Vagina (tissue), 2 donors: Measurements from ENCODE around the gene SLC22A23.

Experiments used
- CTCF ChIP-seq, 3 experiments: fragments of 450-650 bp in 2 of 3; fragments of 200-600 bp in 1 of 3; sonication (generic) in 1 of 3; IDR thresholded peaks; one replicate each; pipeline ENCODE4 v1.5.1; 2017 to 2019; ENCODE audit warnings: antibody characterized with exemption in 3 of 3, mild to moderate bottlenecking in 2 of 3, moderate library complexity in 2 of 3
- POLR2A ChIP-seq, 2 donors: fragments of 450-650 bp; IDR thresholded peaks; one replicate each; pipeline ENCODE4 v1.6.1; 2017; ENCODE audit warnings: antibody characterized with exemption in 2 of 2, mild to moderate bottlenecking in 2 of 2, moderate library complexity in 2 of 2

GRCh38 chr6:3320238-3320811 is 136.5 kb downstream of the SLC22A23 start:
- TF ChIP-seq CTCF (IDR thresholded peaks at IDR 0.05) = no peak
- TF ChIP-seq POLR2A (IDR thresholded peaks at IDR 0.05) = no peak
